GM18507 (cell line): ENCODE measurements around the gene PPAN.

Source experiments
- DNase-seq: peaks from one replicate; pipeline ENCODE4 v3.0.0; 2011; ENCODE audit warnings: low read depth; ENCODE audit not compliant: insufficient read length; ENCODE audit errors: extremely low spot score
- FAIRE-seq: peaks from 2 replicates; lab custom pipeline; 2011; peaks lifted over from hg19 to GRCh38; lab: Jason Lieb, UNC

PPAN gene

GRCh38 chr19:10091895-10092641, 14.1 kb upstream of the PPAN start:
- DNase-seq (no peak), FAIRE-seq (no peak)

- no peak for FAIRE-seq
- no peak for DNase-seq
These were observed 13.4 kb upstream of the PPAN start for GRCh38 chr19:10092648-10093294.

- no peak for DNase-seq
- no peak for FAIRE-seq
These were observed 12.6 kb upstream of the PPAN start for GRCh38 chr19:10093295-10094186.

GRCh38 chr19:10095622-10095947, 10.6 kb upstream of the PPAN start:
- no peak for FAIRE-seq

GRCh38 chr19:10095948-10096614, 10.1 kb upstream of the PPAN start:
- peak; percentile 82 for FAIRE-seq
- peak; percentile 88 for DNase-seq

More at GRCh38 chr19:10095622-10095947, 10.6 kb upstream of the PPAN start:
- no peak for DNase-seq

DNA sequence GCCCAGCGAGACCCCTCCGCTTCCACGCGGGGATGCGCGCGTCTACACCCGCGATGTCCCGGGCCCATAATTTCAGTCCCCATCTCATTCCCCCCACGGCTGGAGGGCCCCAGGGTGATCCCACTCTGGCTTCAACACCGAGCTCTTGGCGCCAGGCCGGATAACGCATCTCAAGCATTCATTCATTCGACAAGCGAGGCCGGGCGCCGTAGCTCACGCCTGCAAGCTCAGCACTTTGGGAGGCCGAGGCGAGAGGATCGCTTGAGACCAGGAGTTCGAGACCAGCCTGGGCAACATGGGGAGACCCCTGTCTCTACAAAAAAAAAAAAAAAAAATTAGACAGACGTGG, 9.6 kb upstream of the PPAN start:
- no peak for DNase-seq
- FAIRE-seq: no peak

- FAIRE-seq (peak; percentile 50), DNase-seq (no peak)
These were observed 5.9 kb upstream of the PPAN start for GRCh38 chr19:10100163-10100785.

DNA sequence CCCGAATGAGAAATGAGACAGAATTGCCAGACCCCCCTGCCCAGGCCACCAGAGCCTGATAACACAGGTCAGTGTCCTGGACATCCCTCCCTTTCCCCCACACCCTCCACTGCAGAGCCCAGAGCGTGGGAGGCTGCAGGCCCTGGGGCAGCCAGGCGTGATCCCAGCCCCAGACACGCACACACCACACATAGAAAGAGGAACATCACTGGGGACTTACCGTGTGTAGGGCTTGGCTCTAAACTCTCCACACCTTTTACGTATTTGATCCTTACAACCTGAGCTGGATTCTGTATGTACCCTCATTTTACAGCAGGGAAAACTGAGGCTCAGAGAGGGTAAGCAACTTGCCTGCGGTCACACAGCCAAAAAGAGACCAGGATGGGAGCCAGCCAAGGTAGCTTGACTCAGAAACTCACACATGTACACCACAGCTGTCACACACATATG, 3.4 kb upstream of the PPAN start:
- no peak for DNase-seq
- peak; percentile 95 for FAIRE-seq

DNA sequence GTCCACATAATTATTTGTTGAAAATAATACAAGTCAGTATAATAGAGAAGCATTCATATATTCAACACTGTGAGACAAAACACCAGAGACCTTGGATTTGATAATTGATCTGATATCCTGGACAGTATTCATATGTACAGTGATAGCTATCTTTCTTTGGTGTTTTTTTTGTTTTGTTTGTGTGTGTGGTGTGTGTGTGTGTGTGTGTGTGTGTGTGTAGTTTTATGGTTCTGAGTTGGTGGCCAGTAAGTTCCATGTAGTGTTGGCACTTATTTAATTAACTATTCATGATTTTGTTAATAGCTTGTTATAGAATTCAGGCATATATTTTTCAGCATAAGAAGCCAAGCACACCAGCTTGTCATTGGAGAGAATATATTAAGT, 2.0 kb upstream of the PPAN start:
- FAIRE-seq: no peak
- DNase-seq: no peak

- FAIRE-seq (peak; percentile 99), DNase-seq (no peak)
These were observed 1.3 kb upstream of the PPAN start for GRCh38 chr19:10104665-10105508.

DNA sequence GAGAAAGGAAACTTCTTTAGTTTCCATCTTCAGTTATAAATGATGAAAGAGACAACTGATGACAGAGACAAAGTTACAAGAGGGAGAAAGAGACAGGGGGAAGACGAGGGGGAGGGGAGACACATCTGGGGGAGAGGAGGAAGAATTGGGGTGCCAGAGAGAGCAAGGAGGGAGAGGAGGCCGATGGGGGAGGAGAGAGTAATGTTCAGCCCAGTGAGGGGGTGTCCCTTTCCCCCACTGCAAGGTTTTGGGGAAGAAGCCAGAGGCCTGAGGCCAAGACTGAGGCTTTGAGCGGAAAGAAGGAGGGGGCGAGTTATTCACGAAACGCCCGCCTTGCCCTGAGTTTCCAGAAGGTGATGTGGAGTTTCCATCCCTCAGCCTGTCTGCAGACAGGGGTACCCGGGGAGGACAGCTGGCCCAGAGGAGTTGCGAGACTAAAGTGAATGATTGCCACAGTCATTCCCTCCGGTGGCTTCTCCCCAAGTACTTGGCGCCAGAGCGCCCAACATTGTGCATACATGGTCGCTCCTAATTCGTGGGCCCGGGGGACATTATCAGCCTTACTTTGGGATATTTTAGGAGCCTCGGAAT, 558 bp upstream of the PPAN start:
- FAIRE-seq: no peak
- DNase-seq: no peak

GRCh38 chr19:10107254-10107653, 1.1 kb downstream of the PPAN start:
- DNase-seq: no peak
- no peak for FAIRE-seq

DNA sequence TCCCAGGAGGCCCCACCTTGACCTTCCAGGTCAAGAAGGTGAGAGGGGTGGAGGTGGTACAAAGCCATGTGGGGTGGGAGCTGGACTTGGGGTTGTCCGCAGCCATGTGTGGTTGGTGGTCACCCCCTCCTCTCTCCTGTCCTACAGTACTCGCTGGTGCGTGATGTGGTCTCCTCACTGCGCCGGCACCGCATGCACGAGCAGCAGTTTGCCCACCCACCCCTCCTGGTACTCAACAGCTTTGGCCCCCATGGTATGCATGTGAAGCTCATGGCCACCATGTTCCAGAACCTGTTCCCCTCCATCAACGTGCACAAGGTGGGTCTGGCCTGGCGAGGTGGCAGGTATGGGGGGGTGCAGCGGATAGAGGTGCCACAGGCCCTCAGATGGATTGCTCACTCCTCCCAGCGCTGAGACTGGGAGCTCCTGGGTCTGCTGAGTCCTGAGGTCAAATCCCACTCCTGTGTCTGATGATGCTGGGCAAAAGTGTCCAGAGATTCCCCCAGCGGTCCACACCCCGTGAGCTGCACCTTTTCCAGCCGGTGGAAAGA, 1.7 kb downstream of the PPAN start:
- DNase-seq: no peak

DNA sequence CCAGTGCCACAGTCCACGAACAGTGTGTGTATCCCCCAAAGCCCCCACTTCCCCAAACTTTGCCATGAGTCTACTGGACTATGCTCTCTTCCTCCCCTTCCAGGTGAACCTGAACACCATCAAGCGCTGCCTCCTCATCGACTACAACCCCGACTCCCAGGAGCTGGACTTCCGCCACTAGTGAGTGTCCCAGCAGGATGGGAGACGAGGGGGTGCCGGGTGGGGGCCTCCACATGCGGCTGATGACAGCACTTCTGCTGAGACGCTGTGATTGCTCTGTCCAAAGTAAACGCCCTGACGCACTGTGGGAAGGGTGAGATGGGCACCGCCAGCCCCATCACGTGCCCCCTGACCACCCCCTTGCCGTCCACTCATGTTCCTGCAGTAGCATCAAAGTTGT, 3.4 kb downstream of the PPAN start:
- FAIRE-seq: no peak
- DNase-seq: no peak

More for the DNA sequence above, 1.7 kb downstream of the PPAN start:
- FAIRE-seq: no peak

GRCh38 chr19:10110076-10110971, 4.2 kb downstream of the PPAN start:
- DNase-seq (no peak), FAIRE-seq (no peak)

DNA sequence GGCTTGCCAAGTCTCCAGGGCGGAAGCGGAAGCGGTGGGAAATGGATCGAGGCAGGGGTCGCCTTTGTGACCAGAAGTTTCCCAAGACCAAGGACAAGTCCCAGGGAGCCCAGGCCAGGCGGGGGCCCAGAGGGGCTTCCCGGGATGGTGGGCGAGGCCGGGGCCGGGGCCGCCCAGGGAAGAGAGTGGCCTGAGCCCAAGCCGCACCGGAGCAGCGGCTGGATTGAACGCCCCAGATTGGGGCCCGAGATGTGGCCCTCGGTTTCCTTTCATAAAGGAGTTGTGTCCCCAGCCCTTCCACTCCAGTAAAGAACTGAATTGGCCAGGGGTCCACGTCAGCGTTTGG, 4.8 kb downstream of the PPAN start:
- DNase-seq: no peak
- no peak for FAIRE-seq

GRCh38 chr19:10111405-10111811, 5.2 kb downstream of the PPAN start, which contains the start of gene P2RY11:
TSS of gene P2RY11 (plus strand) at chr19:10111693. CDS start at chr19:10111722, 29 bp downstream.
- DNase-seq: no peak
- peak; percentile 88 for FAIRE-seq
